Thoracic aorta (tissue), 2 donors: ENCODE results near the gene PRRC2C. TPM values are rescaled to one million over a fixed set of nuclear protein-coding genes. Genes with fewer than 3 reads are reported as not detected.

Source experiments
- ATAC-seq: fragments of 150-250 bp; one replicate; pipeline ENCODE4 v1.8.0; 2017; ENCODE audit warnings: low read depth; ENCODE audit not compliant: insufficient number of reproducible peaks, low FRiP score
- DNase-seq: peaks from one replicate; pipeline ENCODE4 v3.0.0-alpha.2; 2020; ENCODE audit warnings: low spot score
- H3K27ac ChIP-seq, 2 donors: fragments of 200-600 bp; sonication (generic); 1 replicate in 1 of 2; 2 replicates in 1 of 2; pipeline ENCODE4 v1.5.1; 2016; ENCODE audit warnings: mild to moderate bottlenecking in 2 of 2, moderate library complexity in 2 of 2
- H3K27me3 ChIP-seq: fragments of 200-600 bp; sonication (generic); replicated peaks from 2 replicates; pipeline ENCODE4 v1.6.0; 2016; ENCODE audit warnings: mild to moderate bottlenecking; ENCODE audit not compliant: insufficient read depth
- H3K36me3 ChIP-seq: fragments of 200-600 bp; sonication (generic); one replicate; pipeline ENCODE4 v1.5.1; 2016
- H3K4me1 ChIP-seq, 2 donors: fragments of 200-600 bp; sonication (generic); 1 replicate in 1 of 2; 2 replicates in 1 of 2; pipeline versions ENCODE4 v1.5.1 to v1.6.0; 2016; ENCODE audit warnings: low read depth in 2 of 2, mild to moderate bottlenecking in 1 of 2; ENCODE audit not compliant: control insufficient read depth in 1 of 2
- H3K4me3 ChIP-seq: fragments of 200-600 bp; sonication (generic); 2 replicates; pipeline ENCODE4 v1.5.1; 2016; ENCODE audit warnings: mild to moderate bottlenecking
- H3K9me3 ChIP-seq: fragments of 200-600 bp; sonication (generic); 2 replicates; pipeline ENCODE4 v1.5.1; 2016
- total RNA-seq, 2 donors: library from RNA; depleted of rRNA; stranded (reverse); fragments of >200 nt; gene quantifications; one replicate each; pipeline versions ENCODE4 v1.1.0 to v1.2.3, GENCODE V29; 2016
- TF ChIP-seq, protein P1 (sequence below): fragments of 200-600 bp; sonication (generic); IDR thresholded peaks from one replicate; pipeline ENCODE4 v1.5.1; 2019; ENCODE audit warnings: antibody characterized with exemption

Gene PRRC2C
- total RNA-seq, 2 donors from 2014 or later: 73.9 to 127 TPM

DNA sequence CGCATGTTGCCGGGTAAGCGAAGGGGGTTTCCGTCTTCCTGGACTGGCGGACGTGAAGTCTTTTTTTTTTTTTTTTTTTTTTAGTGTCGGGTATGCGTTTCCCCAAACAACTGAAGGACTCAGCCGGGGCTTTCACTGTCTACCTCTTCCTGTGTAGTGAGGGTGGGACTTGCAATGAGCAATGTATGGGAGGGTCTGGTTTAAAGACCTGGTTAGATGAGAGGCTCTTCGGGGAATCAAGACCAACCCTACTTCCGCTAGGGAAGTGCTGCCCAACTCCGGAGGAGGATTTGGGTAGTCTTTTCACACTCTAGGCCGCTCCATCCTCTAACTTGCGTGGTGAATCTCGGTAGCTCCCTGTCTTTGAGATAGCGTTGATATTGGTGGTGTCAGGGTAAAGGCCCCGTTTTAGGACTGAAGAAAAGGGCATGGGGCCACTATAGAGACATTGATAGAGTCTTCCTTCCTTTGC lies 754 bp downstream of the PRRC2C start:
- H3K9me3 ChIP-seq: no peaks in the 10 kb centered on the region
- H3K27ac ChIP-seq: peak overlapping the region; percentile 99 to 100
- peaks cover 29 to 52% of the 10 kb centered on the region in 2 donors for H3K4me1 ChIP-seq
- no peaks in the 10 kb centered on the region for H3K27me3 ChIP-seq
- peak overlapping the region; percentile 91 for H3K4me3 ChIP-seq
- H3K36me3 ChIP-seq: no peaks in the 10 kb centered on the region
- TF ChIP-seq, protein P1, sequence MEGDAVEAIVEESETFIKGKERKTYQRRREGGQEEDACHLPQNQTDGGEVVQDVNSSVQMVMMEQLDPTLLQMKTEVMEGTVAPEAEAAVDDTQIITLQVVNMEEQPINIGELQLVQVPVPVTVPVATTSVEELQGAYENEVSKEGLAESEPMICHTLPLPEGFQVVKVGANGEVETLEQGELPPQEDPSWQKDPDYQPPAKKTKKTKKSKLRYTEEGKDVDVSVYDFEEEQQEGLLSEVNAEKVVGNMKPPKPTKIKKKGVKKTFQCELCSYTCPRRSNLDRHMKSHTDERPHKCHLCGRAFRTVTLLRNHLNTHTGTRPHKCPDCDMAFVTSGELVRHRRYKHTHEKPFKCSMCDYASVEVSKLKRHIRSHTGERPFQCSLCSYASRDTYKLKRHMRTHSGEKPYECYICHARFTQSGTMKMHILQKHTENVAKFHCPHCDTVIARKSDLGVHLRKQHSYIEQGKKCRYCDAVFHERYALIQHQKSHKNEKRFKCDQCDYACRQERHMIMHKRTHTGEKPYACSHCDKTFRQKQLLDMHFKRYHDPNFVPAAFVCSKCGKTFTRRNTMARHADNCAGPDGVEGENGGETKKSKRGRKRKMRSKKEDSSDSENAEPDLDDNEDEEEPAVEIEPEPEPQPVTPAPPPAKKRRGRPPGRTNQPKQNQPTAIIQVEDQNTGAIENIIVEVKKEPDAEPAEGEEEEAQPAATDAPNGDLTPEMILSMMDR: no peak
- no peak for ATAC-seq
- DNase-seq: peak; percentile 8

DNA sequence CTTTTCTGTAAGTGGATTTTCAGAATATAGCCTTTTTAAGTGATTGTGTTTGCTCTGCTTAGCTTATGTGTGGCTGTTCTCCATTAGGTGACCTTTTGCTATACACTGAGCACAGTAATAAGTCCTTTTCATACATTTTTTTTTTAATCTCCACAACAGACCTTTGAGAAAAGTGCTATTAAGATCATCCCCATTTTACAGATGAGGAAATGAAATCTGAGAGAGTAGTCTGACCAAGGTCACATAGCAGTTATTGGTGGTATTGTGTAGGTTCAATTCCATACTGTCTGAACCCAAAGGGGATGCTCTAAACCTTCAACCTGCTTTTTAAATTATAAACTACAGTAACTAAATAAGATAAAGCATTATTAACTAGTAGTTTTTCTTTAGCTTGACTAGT lies 1.7 kb downstream of the PRRC2C start:
- H3K27me3 ChIP-seq: no peaks in the 10 kb centered on the region
- H3K4me1 ChIP-seq: peaks cover 32 to 57% of the 10 kb centered on the region in 2 donors
- H3K27ac ChIP-seq: no peak overlapping the region
- no peaks in the 10 kb centered on the region for H3K9me3 ChIP-seq
- no peaks in the 10 kb centered on the region for H3K36me3 ChIP-seq
- H3K4me3 ChIP-seq: peak overlapping the region; percentile 91
- ATAC-seq (no peak), DNase-seq (no peak)
- TF ChIP-seq, protein P1: no peak

GRCh38 chr1:171488190-171488929 lies 3.0 kb downstream of the PRRC2C start:
- ATAC-seq: no peak
- TF ChIP-seq, protein P1: no peak
- Histone ChIP-seq H3K36me3 (no peaks in the 10 kb centered on the region), H3K4me3 (peak overlapping the region; percentile 1), H3K4me1 (peaks cover 39 to 66% of the 10 kb centered on the region in 2 donors), H3K27me3 (no peaks in the 10 kb centered on the region), H3K27ac (peak overlapping the region in 1 of 2 donors; percentile 11), H3K9me3 (no peaks in the 10 kb centered on the region)
- no peak for DNase-seq

DNA sequence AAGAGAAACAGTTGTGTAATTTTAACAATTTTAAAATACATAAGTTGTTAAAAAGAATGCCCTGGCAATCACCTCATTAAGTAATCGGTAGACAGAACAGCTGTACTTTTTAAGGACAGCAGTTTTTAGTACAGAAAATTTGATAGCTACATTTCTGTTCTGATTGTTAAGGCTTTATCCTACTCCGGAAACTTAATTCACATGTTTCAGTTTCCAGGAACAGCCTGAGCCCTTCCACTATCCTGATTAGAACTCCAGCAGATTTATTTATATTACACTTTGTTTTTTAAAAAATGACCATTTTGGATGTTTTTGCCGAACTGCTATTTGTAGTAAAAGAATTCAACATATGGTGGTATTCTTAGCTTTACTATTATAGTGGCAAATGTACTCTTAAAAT lies 8.7 kb downstream of the PRRC2C start:
- Histone ChIP-seq H3K27ac (peak overlapping the region; percentile 35 to 63), H3K4me3 (no peak overlapping the region), H3K4me1 (peaks cover 45 to 89% of the 10 kb centered on the region in 2 donors), H3K9me3 (no peaks in the 10 kb centered on the region), H3K27me3 (no peaks in the 10 kb centered on the region), H3K36me3 (no peaks in the 10 kb centered on the region)
- no peak for DNase-seq
- TF ChIP-seq, protein P1: no peak
- ATAC-seq: no peak

DNA sequence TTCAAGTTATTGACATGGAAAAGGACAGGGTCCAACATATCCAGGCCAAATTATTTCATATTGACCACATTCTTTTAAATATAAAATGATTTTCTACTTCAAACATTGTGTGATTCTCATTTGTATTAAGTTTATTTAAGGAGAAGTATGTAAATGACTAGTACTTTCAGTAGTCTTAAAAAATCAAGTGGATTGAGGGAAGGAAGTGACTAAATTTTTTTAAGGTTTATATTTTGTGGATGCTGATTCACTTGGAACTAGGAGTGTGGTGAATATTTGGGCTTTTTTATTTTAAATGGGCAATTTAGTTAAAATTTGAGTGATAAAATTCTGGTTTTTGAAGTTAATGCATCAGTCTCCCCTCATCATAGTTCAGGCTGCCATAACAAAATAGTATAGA lies 10.1 kb downstream of the PRRC2C start:
- peaks cover 42 to 82% of the 10 kb centered on the region in 2 donors for H3K4me1 ChIP-seq

More for the DNA sequence above, 10.1 kb downstream of the PRRC2C start:
- TF ChIP-seq, protein P1: no peak
- no peaks in the 10 kb centered on the region for H3K27me3 ChIP-seq
- no peaks in the 10 kb centered on the region for H3K9me3 ChIP-seq
- ATAC-seq (no peak), DNase-seq (no peak)
- no peak overlapping the region for H3K4me3 ChIP-seq
- H3K36me3 ChIP-seq: no peaks in the 10 kb centered on the region
- H3K27ac ChIP-seq: no peak overlapping the region
